ENCODE data around the gene GSTA5. TPM values are rescaled to one million over a fixed set of nuclear protein-coding genes. Genes with fewer than 3 reads are reported as not detected.

The GSTA5 gene
- not detected in 2 replicates for total RNA-seq

GRCh38 chr6:52840763-52841585 is at the start of gene GSTA5:
Gene GSTA5, minus strand, starts transcription at chr6:52840813.

GRCh38 chr6:52803668-52804255 is 36.9 kb downstream of the GSTA5 start, which contains the start of gene GSTA1:
Gene GSTA1, minus strand, starts transcription at chr6:52803816. Its CDS starts 4,549 bp downstream, at chr6:52799267.

Other genes starting within 250 kb of the GSTA5 start
- 16.0 and 24.3 TPM in 2 replicates for gene TMEM14A, start 169.7 kb downstream of the GSTA5 start, total RNA-seq
- gene GSTA2, start 77.3 kb downstream of the GSTA5 start, total RNA-seq = not detected in 2 replicates
- not detected in 2 replicates for gene GSTA1, start 37.0 kb downstream of the GSTA5 start, total RNA-seq
- not detected in 2 replicates for gene GSTA3, start 68.9 kb upstream of the GSTA5 start, total RNA-seq
- gene GSTA4, start 154.5 kb upstream of the GSTA5 start, total RNA-seq = 25.0 and 36.7 TPM in 2 replicates
- gene CILK1, start 221.0 kb upstream of the GSTA5 start, total RNA-seq = 7.7 and 10.2 TPM in 2 replicates
- 42.0 and 43.4 TPM in 2 replicates for gene FBXO9, start 224.6 kb upstream of the GSTA5 start, total RNA-seq